IMR-90 (cell line): ENCODE results near the gene NCAPG2.

Source experiments
- CTCF ChIP-seq: conservative IDR thresholded peaks from 2 replicates; pipeline ENCODE4 v1.5.1; 2012; ENCODE audit warnings: mild to moderate bottlenecking, low read depth, low read length, improper control_type of control experiment
- SMC3 ChIP-seq: fragments of 150-350 bp; IDR thresholded peaks from 2 replicates; pipeline ENCODE4 v1.6.1; 2016; ENCODE audit warnings: low read depth, mild to moderate bottlenecking, antibody characterized with exemption, low read length, moderate library complexity

- TF ChIP-seq CTCF, result no peak
- TF ChIP-seq SMC3, result no peak
Measured at GRCh38 chr7:158735935-158736334, 31.3 kb upstream of the NCAPG2 start.
